ENCODE measurements around the gene KCTD11.

GRCh38 chr17:7356756-7357155, 4.8 kb downstream of the KCTD11 start:
- TF ChIP-seq ZNF565 (CRISPR knock-in tag; conservative IDR thresholded peaks at IDR 0.05; ENCODE audit: low read depth) (no peak), ZNF70 (CRISPR knock-in tag; IDR thresholded peaks at IDR 0.05) (no peak), ISL1 (CRISPR knock-in tag; IDR thresholded peaks at IDR 0.05) (no peak), ZFP30 (CRISPR knock-in tag; IDR thresholded peaks at IDR 0.05) (no peak), RARB (CRISPR knock-in tag; IDR thresholded peaks at IDR 0.05) (no peak), SNAI2 (CRISPR knock-in tag; IDR thresholded peaks at IDR 0.05) (no peak), PATZ1 (CRISPR knock-in tag; IDR thresholded peaks at IDR 0.05; ENCODE audit: borderline replicate concordance) (no peak), ZFP3 (CRISPR knock-in tag; IDR thresholded peaks at IDR 0.05) (no peak), CREB5 (CRISPR knock-in tag; IDR thresholded peaks at IDR 0.05; ENCODE audit: low read depth) (no peak)
